ENCODE data around the gene PIEZO2.

PIEZO2 gene

GRCh38 chr18:11052800-11053199 lies 96.6 kb downstream of the PIEZO2 start:
- no peak overlapping the region for H3K4me3 ChIP-seq (ENCODE audit: insufficient read length, low read depth)
- no peak for DNase-seq (ENCODE audit: low read depth, low spot score)

GRCh38 chr18:11051462-11051861 lies 97.9 kb downstream of the PIEZO2 start:
- Histone ChIP-seq H3K4me3 (ENCODE audit: insufficient read length, low read depth) (no peak overlapping the region), H3K9me3 (ENCODE audit: insufficient read depth, low read length) (no peaks in the 10 kb centered on the region), H3K27me3 (ENCODE audit: insufficient read depth, insufficient read length) (no peaks in the 10 kb centered on the region), H3K9ac (ENCODE audit: insufficient read length, low read depth) (no peak overlapping the region), H3K36me3 (ENCODE audit: insufficient read depth, insufficient read length, low read length) (no peaks in the 10 kb centered on the region), H3K4me1 (ENCODE audit: insufficient read depth, insufficient read length) (peaks cover 3% of the 10 kb centered on the region)
- no peak for TF ChIP-seq ZNF274 (IDR thresholded peaks at IDR 0.05; ENCODE audit: low read depth, low read length)
- TF ChIP-seq SUZ12 (IDR thresholded peaks at IDR 0.05; ENCODE audit: extremely low read depth, insufficient read depth, insufficient read length), result no peak
- TF ChIP-seq YY1 (IDR thresholded peaks at IDR 0.05; ENCODE audit: insufficient read depth, insufficient read length), result no peak
- DNase-seq (ENCODE audit: low read depth, low spot score), result no peak

More at GRCh38 chr18:11052800-11053199, 96.6 kb downstream of the PIEZO2 start:
- Histone ChIP-seq H3K4me1 (ENCODE audit: insufficient read depth, insufficient read length) (no peaks in the 10 kb centered on the region), H3K36me3 (ENCODE audit: insufficient read depth, insufficient read length, low read length) (no peaks in the 10 kb centered on the region), H3K27me3 (ENCODE audit: insufficient read depth, insufficient read length) (no peaks in the 10 kb centered on the region), H3K9me3 (ENCODE audit: insufficient read depth, low read length) (no peaks in the 10 kb centered on the region), H3K9ac (ENCODE audit: insufficient read length, low read depth) (no peak overlapping the region)
- TF ChIP-seq ZNF274 (IDR thresholded peaks at IDR 0.05; ENCODE audit: low read depth, low read length), result no peak
- no peak for TF ChIP-seq YY1 (IDR thresholded peaks at IDR 0.05; ENCODE audit: insufficient read depth, insufficient read length)
- TF ChIP-seq SUZ12 (IDR thresholded peaks at IDR 0.05; ENCODE audit: extremely low read depth, insufficient read depth, insufficient read length), result no peak

DNA sequence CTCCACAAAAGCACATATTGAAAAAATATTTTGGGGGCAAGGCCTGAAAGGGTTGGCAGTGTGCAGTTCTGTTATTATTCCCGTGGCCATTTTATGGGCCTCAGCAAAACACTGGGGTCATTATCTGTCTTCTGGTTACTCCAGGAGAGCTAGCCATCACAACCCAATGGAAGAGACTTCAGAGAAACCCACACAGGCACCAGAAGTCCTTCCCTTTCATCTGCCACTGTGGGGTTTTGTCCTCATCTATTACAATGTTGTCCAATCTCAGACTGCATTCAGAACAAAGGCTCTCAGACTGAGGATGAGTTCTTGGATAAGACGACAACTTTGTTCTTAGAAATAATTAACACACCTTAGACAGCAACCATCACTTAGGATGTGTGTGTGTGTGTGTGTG lies 98.4 kb downstream of the PIEZO2 start:
- no peak for TF ChIP-seq SUZ12 (IDR thresholded peaks at IDR 0.05; ENCODE audit: extremely low read depth, insufficient read depth, insufficient read length)
- TF ChIP-seq ZNF274 (IDR thresholded peaks at IDR 0.05; ENCODE audit: low read depth, low read length), result no peak
- Histone ChIP-seq H3K4me1 (ENCODE audit: insufficient read depth, insufficient read length) (peaks cover 3% of the 10 kb centered on the region), H3K36me3 (ENCODE audit: insufficient read depth, insufficient read length, low read length) (no peaks in the 10 kb centered on the region), H3K27me3 (ENCODE audit: insufficient read depth, insufficient read length) (no peaks in the 10 kb centered on the region), H3K9ac (ENCODE audit: insufficient read length, low read depth) (no peak overlapping the region), H3K9me3 (ENCODE audit: insufficient read depth, low read length) (no peaks in the 10 kb centered on the region), H3K4me3 (ENCODE audit: insufficient read length, low read depth) (no peak overlapping the region)
- no peak for DNase-seq (ENCODE audit: low read depth, low spot score)

- Histone ChIP-seq H3K9ac (ENCODE audit: insufficient read length, low read depth) (no peak overlapping the region), H3K27me3 (ENCODE audit: insufficient read depth, insufficient read length) (no peaks in the 10 kb centered on the region), H3K36me3 (ENCODE audit: insufficient read depth, insufficient read length, low read length) (no peaks in the 10 kb centered on the region), H3K4me1 (ENCODE audit: insufficient read depth, insufficient read length) (peaks cover 3% of the 10 kb centered on the region), H3K4me3 (ENCODE audit: insufficient read length, low read depth) (no peak overlapping the region), H3K9me3 (ENCODE audit: insufficient read depth, low read length) (no peaks in the 10 kb centered on the region)
- TF ChIP-seq YY1 (IDR thresholded peaks at IDR 0.05; ENCODE audit: insufficient read depth, insufficient read length) (no peak), ZNF274 (IDR thresholded peaks at IDR 0.05; ENCODE audit: low read depth, low read length) (no peak), SUZ12 (IDR thresholded peaks at IDR 0.05; ENCODE audit: extremely low read depth, insufficient read depth, insufficient read length) (no peak)
- no peak for DNase-seq (ENCODE audit: low read depth, low spot score)
Measured at GRCh38 chr18:11047817-11048216, 101.6 kb downstream of the PIEZO2 start.

GRCh38 chr18:11047156-11047555 lies 102.2 kb downstream of the PIEZO2 start:
- no peaks in the 10 kb centered on the region for H3K27me3 ChIP-seq (ENCODE audit: insufficient read depth, insufficient read length)
- DNase-seq (ENCODE audit: low read depth, low spot score), result no peak
- H3K9ac ChIP-seq (ENCODE audit: insufficient read length, low read depth), result no peak overlapping the region
- no peak overlapping the region for H3K4me3 ChIP-seq (ENCODE audit: insufficient read length, low read depth)
- H3K4me1 ChIP-seq (ENCODE audit: insufficient read depth, insufficient read length), result peaks cover 3% of the 10 kb centered on the region
- no peaks in the 10 kb centered on the region for H3K36me3 ChIP-seq (ENCODE audit: insufficient read depth, insufficient read length, low read length)
- no peak for TF ChIP-seq SUZ12 (IDR thresholded peaks at IDR 0.05; ENCODE audit: extremely low read depth, insufficient read depth, insufficient read length)
- TF ChIP-seq ZNF274 (IDR thresholded peaks at IDR 0.05; ENCODE audit: low read depth, low read length), result no peak
- no peak for TF ChIP-seq YY1 (IDR thresholded peaks at IDR 0.05; ENCODE audit: insufficient read depth, insufficient read length)
- no peaks in the 10 kb centered on the region for H3K9me3 ChIP-seq (ENCODE audit: insufficient read depth, low read length)

DNA sequence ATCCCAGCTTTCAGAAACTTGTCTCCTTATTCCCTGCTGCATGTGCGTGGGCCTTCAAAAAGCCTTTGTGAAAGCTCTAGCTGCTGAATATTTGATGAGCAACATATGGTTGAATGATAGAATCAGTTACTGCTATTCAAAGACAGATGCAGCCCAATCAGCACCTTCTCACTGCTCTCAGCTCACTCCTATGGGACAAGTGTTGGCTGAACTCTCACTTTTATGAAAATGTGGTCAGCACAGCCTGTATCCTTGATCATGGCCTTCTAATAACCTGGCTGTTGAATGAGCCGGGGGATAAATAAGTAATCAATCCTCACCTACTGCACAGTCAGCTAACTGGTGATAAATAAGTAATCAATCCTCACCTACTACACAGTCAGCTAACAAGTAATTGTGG lies 103.2 kb downstream of the PIEZO2 start:
- Histone ChIP-seq H3K36me3 (ENCODE audit: insufficient read depth, insufficient read length, low read length) (no peaks in the 10 kb centered on the region), H3K9ac (ENCODE audit: insufficient read length, low read depth) (no peak overlapping the region), H3K4me3 (ENCODE audit: insufficient read length, low read depth) (no peak overlapping the region), H3K4me1 (ENCODE audit: insufficient read depth, insufficient read length) (peaks cover 3% of the 10 kb centered on the region), H3K9me3 (ENCODE audit: insufficient read depth, low read length) (no peaks in the 10 kb centered on the region), H3K27me3 (ENCODE audit: insufficient read depth, insufficient read length) (no peaks in the 10 kb centered on the region)
- DNase-seq (ENCODE audit: low read depth, low spot score), result no peak
- no peak for TF ChIP-seq ZNF274 (IDR thresholded peaks at IDR 0.05; ENCODE audit: low read depth, low read length)
- TF ChIP-seq YY1 (IDR thresholded peaks at IDR 0.05; ENCODE audit: insufficient read depth, insufficient read length), result no peak
- TF ChIP-seq SUZ12 (IDR thresholded peaks at IDR 0.05; ENCODE audit: extremely low read depth, insufficient read depth, insufficient read length), result no peak

- no peaks in the 10 kb centered on the region for H3K27me3 ChIP-seq (ENCODE audit: insufficient read depth, insufficient read length)
- no peak overlapping the region for H3K9ac ChIP-seq (ENCODE audit: insufficient read length, low read depth)
- H3K4me3 ChIP-seq (ENCODE audit: insufficient read length, low read depth), result no peak overlapping the region
- TF ChIP-seq YY1 (IDR thresholded peaks at IDR 0.05; ENCODE audit: insufficient read depth, insufficient read length) (no peak), ZNF274 (IDR thresholded peaks at IDR 0.05; ENCODE audit: low read depth, low read length) (no peak), SUZ12 (IDR thresholded peaks at IDR 0.05; ENCODE audit: extremely low read depth, insufficient read depth, insufficient read length) (no peak)
- no peaks in the 10 kb centered on the region for H3K36me3 ChIP-seq (ENCODE audit: insufficient read depth, insufficient read length, low read length)
- no peak for DNase-seq (ENCODE audit: low read depth, low spot score)
- no peaks in the 10 kb centered on the region for H3K9me3 ChIP-seq (ENCODE audit: insufficient read depth, low read length)
- H3K4me1 ChIP-seq (ENCODE audit: insufficient read depth, insufficient read length), result peaks cover 3% of the 10 kb centered on the region
Measured at GRCh38 chr18:11043694-11044093, 105.7 kb downstream of the PIEZO2 start.

DNA sequence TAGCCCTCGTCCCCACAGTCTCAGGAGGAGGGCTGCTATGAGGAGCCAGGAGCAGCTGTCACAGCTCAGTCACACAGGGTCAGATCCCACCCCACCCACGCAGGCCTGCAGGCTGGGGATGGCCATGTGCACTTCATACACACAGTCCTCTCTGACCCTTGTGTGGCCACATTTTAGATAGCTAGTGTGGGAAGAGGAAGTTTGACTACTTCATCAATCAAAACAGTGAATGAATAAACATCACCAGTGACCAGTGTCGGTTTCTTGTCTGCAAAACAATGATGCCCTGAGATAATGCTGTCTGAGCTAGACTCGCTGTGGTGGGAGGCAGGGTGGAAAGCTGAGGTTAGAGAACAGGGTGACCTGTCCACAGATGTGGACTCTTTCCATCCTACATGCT lies 107.1 kb downstream of the PIEZO2 start:
- H3K4me3 ChIP-seq (ENCODE audit: insufficient read length, low read depth), result no peak overlapping the region
- TF ChIP-seq ZNF274 (IDR thresholded peaks at IDR 0.05; ENCODE audit: low read depth, low read length), result no peak
- no peak for TF ChIP-seq SUZ12 (IDR thresholded peaks at IDR 0.05; ENCODE audit: extremely low read depth, insufficient read depth, insufficient read length)
- no peak for TF ChIP-seq YY1 (IDR thresholded peaks at IDR 0.05; ENCODE audit: insufficient read depth, insufficient read length)
- no peak for DNase-seq (ENCODE audit: low read depth, low spot score)
- H3K9ac ChIP-seq (ENCODE audit: insufficient read length, low read depth), result no peak overlapping the region
- H3K36me3 ChIP-seq (ENCODE audit: insufficient read depth, insufficient read length, low read length), result no peaks in the 10 kb centered on the region
- peaks cover 3% of the 10 kb centered on the region for H3K4me1 ChIP-seq (ENCODE audit: insufficient read depth, insufficient read length)
- H3K9me3 ChIP-seq (ENCODE audit: insufficient read depth, low read length), result no peaks in the 10 kb centered on the region
- H3K27me3 ChIP-seq (ENCODE audit: insufficient read depth, insufficient read length), result no peaks in the 10 kb centered on the region

All from NT2/D1 (cell line).